ENCODE data around the gene LRBA.

- TF ChIP-seq, protein P1, sequence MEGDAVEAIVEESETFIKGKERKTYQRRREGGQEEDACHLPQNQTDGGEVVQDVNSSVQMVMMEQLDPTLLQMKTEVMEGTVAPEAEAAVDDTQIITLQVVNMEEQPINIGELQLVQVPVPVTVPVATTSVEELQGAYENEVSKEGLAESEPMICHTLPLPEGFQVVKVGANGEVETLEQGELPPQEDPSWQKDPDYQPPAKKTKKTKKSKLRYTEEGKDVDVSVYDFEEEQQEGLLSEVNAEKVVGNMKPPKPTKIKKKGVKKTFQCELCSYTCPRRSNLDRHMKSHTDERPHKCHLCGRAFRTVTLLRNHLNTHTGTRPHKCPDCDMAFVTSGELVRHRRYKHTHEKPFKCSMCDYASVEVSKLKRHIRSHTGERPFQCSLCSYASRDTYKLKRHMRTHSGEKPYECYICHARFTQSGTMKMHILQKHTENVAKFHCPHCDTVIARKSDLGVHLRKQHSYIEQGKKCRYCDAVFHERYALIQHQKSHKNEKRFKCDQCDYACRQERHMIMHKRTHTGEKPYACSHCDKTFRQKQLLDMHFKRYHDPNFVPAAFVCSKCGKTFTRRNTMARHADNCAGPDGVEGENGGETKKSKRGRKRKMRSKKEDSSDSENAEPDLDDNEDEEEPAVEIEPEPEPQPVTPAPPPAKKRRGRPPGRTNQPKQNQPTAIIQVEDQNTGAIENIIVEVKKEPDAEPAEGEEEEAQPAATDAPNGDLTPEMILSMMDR (IDR thresholded peaks at IDR 0.05), result no peak
- TF ChIP-seq POLR2A (IDR thresholded peaks at IDR 0.05) (no peak), EP300 (IDR thresholded peaks at IDR 0.05) (no peak)
Observed at GRCh38 chr4:150960818-150961217, 54.3 kb downstream of the LRBA start.

All from ovary (tissue), 3 donors.